Ovary (tissue), 9 donors: ENCODE data around the gene KDM5C. TPM values are rescaled to one million over a fixed set of nuclear protein-coding genes. Genes with fewer than 3 reads are reported as not detected.

ENCODE experiments used
- DNase-seq, 5 donors: peaks; one replicate each; pipeline ENCODE4 v3.0.0-alpha.2; 2019 to 2020
- H3K27ac ChIP-seq, 2 donors: fragments of 200-600 bp; one replicate each; pipeline versions ENCODE4 v1.5.1 to v1.8.0; 2019 to 2022
- H3K27me3 ChIP-seq: fragments of 200-600 bp; one replicate; pipeline ENCODE4 v1.8.0; 2022
- H3K36me3 ChIP-seq: fragments of 200-600 bp; sonication (generic); one replicate; pipeline ENCODE4 v1.5.1; 2019
- H3K4me1 ChIP-seq: one replicate; pipeline ENCODE4 v1.8.1; 2013; ENCODE audit warnings: mild to moderate bottlenecking, moderate library complexity; ENCODE audit not compliant: insufficient read depth
- H3K4me3 ChIP-seq: fragments of 200-600 bp; sonication (generic); one replicate; pipeline ENCODE4 v1.5.1; 2017
- H3K9me3 ChIP-seq, 2 donors: fragments of 200-600 bp in 1 of 2; sonication (generic) in 1 of 2; one replicate each; pipeline versions ENCODE4 v1.5.1 to v1.8.1; 2013 to 2019; ENCODE audit warnings: mild to moderate bottlenecking in 1 of 2, moderate library complexity in 1 of 2
- EP300 ChIP-seq: sonication (generic); formaldehyde crosslinking; IDR thresholded peaks from one replicate; pipeline ENCODE4 v1.6.1; 2017; ENCODE audit warnings: antibody characterized with exemption
- POLR2A ChIP-seq: fragments of 450-650 bp; IDR thresholded peaks from one replicate; pipeline ENCODE4 v1.6.1; 2017; ENCODE audit warnings: antibody characterized with exemption, mild to moderate bottlenecking, moderate library complexity
- WGBS, 3 donors: extraction: QIAGEN DNeasy Blood & Tissue Kit in 1 of 3; methylation state at CpG; one replicate each; pipeline versions ENCODE4 v1.1.5 to v1.1.7; 2013 to 2017; 5-methylcytosine and 5-hydroxymethylcytosine counted together
- intact Hi-C, 4 donors: fragments of 100-400 bp; cut with DNase I; formaldehyde crosslinking; loops; one replicate each; pipeline versions ENCODE4 v1.11.0 to v1.15.1; 2022 to 2023
- polyA plus RNA-seq, 2 donors: library from polyadenylated mRNA; stranded (reverse); fragments of 200-250 nt in 1 of 2; fragments of 350-450 nt in 1 of 2; fragmentation: Illumina TruSeq in 1 of 2; extraction: RNeasy Lipid Tissue Mini Kit (QIAGEN cat#74804) in 1 of 2; gene quantifications; one replicate each; pipeline ENCODE4 v1.2.3, GENCODE V29; 2013 to 2014
- total RNA-seq, 7 donors: library from RNA; depleted of rRNA in 2 of 7; stranded (reverse); fragments of >200 nt in 2 of 7; fragmentation: NEBNext Ultra II Directional in 3 of 7; extraction: Animal tissue kit (Norgen Biotek cat#: 25700) in 3 of 7; gene quantifications; one replicate each; pipeline versions ENCODE4 v1.1.0 to v1.2.4, GENCODE V29; 2016 to 2023
- TF ChIP-seq, protein P1 (sequence below), 3 donors: fragments of 450-650 bp in 2 of 3; fragments of 200-600 bp in 1 of 3; IDR thresholded peaks; one replicate each; pipeline versions ENCODE4 v1.5.1 to v1.8.0; 2016 to 2022; ENCODE audit warnings: antibody characterized with exemption in 3 of 3, mild to moderate bottlenecking in 1 of 3
- donor health status: DM: no; HTN: no; CAD: no; lungs with moderate emphysema.
- donor health status: DM: no; HTN: no; CAD: no.
- donor health status: Bipolar disorder and iron deficiency.
- donor health status: DM: yes; HTN: yes; CAD: no.
- donor health status: DM: no; HTN: no; CAD: no.
- donor health status: DM: yes; HTN: yes; CAD: no.

The KDM5C gene
- total and polyA plus RNA-seq, 9 donors = 41.4 to 121 (median 95.2) TPM

DNA sequence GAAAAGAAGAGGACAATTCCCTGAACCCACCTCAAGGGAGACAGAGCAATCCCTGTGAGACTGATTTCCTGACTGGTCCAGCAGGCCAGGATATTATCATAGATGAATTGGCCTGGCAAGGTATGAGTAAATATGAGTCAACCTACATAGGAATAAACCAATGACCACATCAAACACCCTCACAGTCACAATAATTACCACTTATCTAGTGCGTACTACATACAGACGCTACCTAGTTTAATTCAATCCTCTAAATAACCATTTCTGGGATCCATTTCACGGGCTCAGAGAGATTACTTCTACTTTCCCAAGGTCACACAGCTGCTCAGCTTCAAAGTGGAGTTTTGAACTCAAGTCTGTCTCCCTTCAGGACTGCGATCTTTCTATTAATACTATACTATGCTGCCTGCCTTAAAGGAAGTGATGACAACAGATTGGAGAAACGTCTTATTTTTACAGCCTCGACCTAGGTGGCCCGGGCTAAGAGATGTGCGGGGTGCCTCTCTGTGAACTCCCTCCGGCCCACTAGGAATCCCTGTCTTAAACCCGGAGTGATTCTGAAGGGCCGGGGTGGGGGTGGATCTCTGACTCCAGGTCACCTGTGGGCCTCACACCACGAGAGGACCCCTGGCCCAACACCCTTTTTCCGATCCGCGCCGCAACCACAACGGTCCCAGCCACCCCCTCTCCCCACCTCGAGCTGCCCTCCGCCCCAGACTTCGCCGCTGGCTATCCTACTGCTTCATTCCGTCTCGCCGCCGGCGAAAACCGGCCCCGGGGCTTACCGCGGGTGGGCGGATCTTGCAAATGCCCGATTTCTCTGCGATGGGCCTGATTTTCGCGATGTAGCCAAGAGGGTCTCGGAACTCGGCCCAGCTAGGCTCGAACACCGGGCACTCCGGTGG, 800 bp downstream of the KDM5C start:
- H3K27me3 ChIP-seq = no peaks in the 10 kb centered on the region
- peak in 1 of 5 donors; percentile 32 for DNase-seq
- H3K4me3 ChIP-seq = peak overlapping the region; percentile 53
- intact Hi-C loops = loop anchor here in 1 of 4 donors (10.0 kb wide), 1 partner anchor 201 kb away; the partner anchor contains the start of genes RIBC1 and SMC1A
- H3K36me3 ChIP-seq = no peaks in the 10 kb centered on the region
- no peak for TF ChIP-seq EP300
- TF ChIP-seq, protein P1, sequence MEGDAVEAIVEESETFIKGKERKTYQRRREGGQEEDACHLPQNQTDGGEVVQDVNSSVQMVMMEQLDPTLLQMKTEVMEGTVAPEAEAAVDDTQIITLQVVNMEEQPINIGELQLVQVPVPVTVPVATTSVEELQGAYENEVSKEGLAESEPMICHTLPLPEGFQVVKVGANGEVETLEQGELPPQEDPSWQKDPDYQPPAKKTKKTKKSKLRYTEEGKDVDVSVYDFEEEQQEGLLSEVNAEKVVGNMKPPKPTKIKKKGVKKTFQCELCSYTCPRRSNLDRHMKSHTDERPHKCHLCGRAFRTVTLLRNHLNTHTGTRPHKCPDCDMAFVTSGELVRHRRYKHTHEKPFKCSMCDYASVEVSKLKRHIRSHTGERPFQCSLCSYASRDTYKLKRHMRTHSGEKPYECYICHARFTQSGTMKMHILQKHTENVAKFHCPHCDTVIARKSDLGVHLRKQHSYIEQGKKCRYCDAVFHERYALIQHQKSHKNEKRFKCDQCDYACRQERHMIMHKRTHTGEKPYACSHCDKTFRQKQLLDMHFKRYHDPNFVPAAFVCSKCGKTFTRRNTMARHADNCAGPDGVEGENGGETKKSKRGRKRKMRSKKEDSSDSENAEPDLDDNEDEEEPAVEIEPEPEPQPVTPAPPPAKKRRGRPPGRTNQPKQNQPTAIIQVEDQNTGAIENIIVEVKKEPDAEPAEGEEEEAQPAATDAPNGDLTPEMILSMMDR (IDR thresholded peaks at IDR 0.05) = no peak
- TF ChIP-seq POLR2A = no peak
- H3K27ac ChIP-seq = peak overlapping the region; percentile 75 to 83
- peaks cover 18% of the 10 kb centered on the region for H3K4me1 ChIP-seq
- WGBS, 3 donors = 0 to 1% (median 0%) methylated on average over 35 to 40 of the region's 40 CpGs
- H3K9me3 ChIP-seq = no peaks in the 10 kb centered on the region

DNA sequence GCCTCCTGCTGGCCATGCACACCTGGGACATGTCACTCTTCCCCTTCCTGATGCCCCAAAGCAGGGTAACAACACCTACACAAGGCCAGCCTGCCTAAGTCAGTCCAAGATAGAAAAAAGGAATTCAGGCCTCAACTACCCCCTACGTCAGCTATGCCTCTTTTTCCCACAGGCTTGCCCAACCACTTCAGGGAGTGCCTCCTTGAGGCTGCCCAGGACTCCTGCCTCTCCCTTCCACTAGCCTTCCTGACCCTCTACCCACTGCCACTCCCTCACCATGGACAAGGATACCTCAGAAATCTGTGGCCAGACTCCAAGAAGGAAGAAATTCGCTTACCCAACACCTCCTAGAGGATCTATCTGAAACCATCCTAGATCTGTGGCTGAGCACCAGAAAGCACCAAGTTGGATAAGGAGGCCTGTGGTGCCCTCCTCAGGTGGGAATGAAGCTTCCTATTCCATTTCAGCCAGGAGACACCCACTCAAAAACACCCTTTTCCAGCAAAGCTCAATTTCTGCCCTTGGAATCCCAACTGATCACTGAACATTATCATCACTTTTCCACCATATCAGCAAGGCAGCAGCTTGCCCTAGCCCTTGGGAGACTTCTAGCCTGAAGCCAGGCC, 1.8 kb downstream of the KDM5C start:
- 49 to 56% (median 53%) methylated on average over 2 of the region's 2 CpGs for WGBS, 3 donors
- Histone ChIP-seq H3K4me3 (peak overlapping the region; percentile 53), H3K4me1 (peaks cover 18% of the 10 kb centered on the region), H3K9me3 (no peaks in the 10 kb centered on the region), H3K27me3 (no peaks in the 10 kb centered on the region), H3K36me3 (no peaks in the 10 kb centered on the region), H3K27ac (no peak overlapping the region)
- intact Hi-C loops = loop anchor here in 1 of 4 donors (10.0 kb wide), 1 partner anchor 202 kb away; the partner anchor contains the start of genes RIBC1 and SMC1A
- TF ChIP-seq EP300 (no peak), POLR2A (no peak)
- TF ChIP-seq, protein P1 (IDR thresholded peaks at IDR 0.05) = no peak
- DNase-seq = no peak

DNA sequence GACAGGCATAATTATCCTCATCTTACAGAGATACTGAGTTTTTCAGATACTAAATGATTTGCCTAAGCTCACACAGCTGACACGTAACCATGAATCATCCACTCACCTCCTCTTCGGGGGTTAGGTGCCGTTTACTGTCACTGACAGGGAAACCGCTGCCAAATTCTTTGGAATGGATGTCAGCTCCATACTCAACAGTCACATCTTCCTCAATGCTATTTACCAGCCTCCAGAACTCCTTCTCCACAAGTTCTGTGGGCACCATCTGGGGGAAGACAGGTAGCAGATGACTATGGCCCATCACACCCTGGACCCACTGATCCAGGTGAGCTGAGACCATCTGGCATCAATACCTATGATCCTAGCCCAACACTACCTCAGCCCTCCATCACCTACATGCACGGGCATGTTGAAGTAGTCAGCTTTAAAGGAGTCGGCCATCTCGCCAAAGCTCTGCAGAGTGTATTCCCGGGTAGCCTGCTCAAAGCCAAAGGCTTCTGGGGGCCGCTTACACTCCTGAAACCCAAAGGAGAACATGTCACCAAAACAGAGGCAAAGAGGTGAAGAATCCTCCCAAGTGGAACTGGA, 13.5 kb downstream of the KDM5C start:
- H3K27ac ChIP-seq = no peak overlapping the region
- H3K9me3 ChIP-seq = no peaks in the 10 kb centered on the region
- 89 to 95% (median 94%) methylated on average over 9 of the region's 9 CpGs for WGBS, 3 donors
- H3K27me3 ChIP-seq = no peaks in the 10 kb centered on the region
- TF ChIP-seq POLR2A (no peak), EP300 (no peak)
- TF ChIP-seq, protein P1 (IDR thresholded peaks at IDR 0.05) = no peak
- no peaks in the 10 kb centered on the region for H3K4me1 ChIP-seq
- H3K36me3 ChIP-seq = no peaks in the 10 kb centered on the region
- H3K4me3 ChIP-seq = no peak overlapping the region
- DNase-seq = no peak
- intact Hi-C loops = loop anchor here in 1 of 4 donors (10.0 kb wide), 1 partner anchor 57 kb away; no protein-coding TSS in a partner anchor

DNA sequence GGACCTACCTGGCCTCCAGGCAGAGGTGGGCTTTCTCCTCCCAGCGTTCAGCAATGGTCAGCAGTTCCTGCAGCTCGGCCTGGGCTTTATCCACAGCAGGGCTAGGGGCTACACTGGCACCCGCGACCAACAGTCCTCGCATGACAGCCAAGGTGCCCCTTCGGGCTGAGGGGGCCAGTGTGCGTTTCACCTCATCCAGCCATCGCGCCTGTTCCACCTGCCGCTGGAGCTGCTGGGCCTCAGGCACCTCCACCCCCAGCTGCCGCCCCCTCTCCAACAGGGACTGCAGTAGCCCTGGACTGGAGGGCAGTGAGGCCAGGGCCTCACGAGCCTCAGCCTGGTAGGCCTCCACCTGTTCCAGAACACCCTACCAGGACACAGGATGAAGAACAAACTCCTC, 28.3 kb downstream of the KDM5C start:
- Histone ChIP-seq H3K4me1 (no peaks in the 10 kb centered on the region), H3K27me3 (no peaks in the 10 kb centered on the region), H3K4me3 (no peak overlapping the region), H3K36me3 (no peaks in the 10 kb centered on the region), H3K9me3 (no peaks in the 10 kb centered on the region), H3K27ac (no peak overlapping the region)
- TF ChIP-seq, protein P1 (IDR thresholded peaks at IDR 0.05) = no peak
- TF ChIP-seq EP300 (no peak), POLR2A (no peak)
- 92 to 93% (median 93%) methylated on average over 8 to 12 of the region's 12 CpGs for WGBS, 3 donors
- intact Hi-C loops = no loop called here
- no peak for DNase-seq
